HCT116 (cell line): ENCODE results near the gene KHDC4. TPM values are rescaled to one million over a fixed set of nuclear protein-coding genes. Genes with fewer than 3 reads are reported as not detected.

Experiments used
- ATAC-seq: fragments of 200-7000 bp; cut with Tn5 transposase; 2 replicates; pipeline ENCODE4 v1.9.1; 2020; ENCODE audit warnings: mild to moderate bottlenecking, moderate library complexity
- BruUV-seq: library from RNA; stranded (reverse); fragments of 400-500 nt; replicated peaks from 2 replicates; lab custom pipeline; 2021; lab: Mats Ljungman, UMichigan
- CTCF ChIA-PET: fragments of 300-600 bp; sonication (Branson Sonifier 250); formaldehyde crosslinking; loops from one replicate; lab custom pipeline; 2021; ENCODE audit warnings: antibody characterized with exemption; lab: Charles Lee
- POLR2A ChIA-PET: fragments of 300-600, 350-600 bp; sonication (Branson Sonifier 250); formaldehyde crosslinking; loops from one replicate; lab custom pipeline; 2021; ENCODE audit warnings: antibody characterized with exemption; lab: Charles Lee
- RAD21 ChIA-PET, 2 experiments: fragments of 300-600 bp; sonication (Branson Sonifier 250); formaldehyde crosslinking; loops; one replicate each; lab custom pipeline; 2023; ENCODE audit warnings: low total read pairs in 2 of 2; ENCODE audit not compliant: uncharacterized antibody in 2 of 2, unreplicated experiment in 2 of 2, low non-redundant PET in 1 of 2; lab: Charles Lee
- DNase-seq: peaks from one replicate; pipeline ENCODE4 v3.0.0-alpha.2; 2010; ENCODE audit warnings: low read depth, low spot score
- H2AFZ ChIP-seq: fragments of 200-600 bp; shearing (Covaris generic), sonication (generic); 2 replicates; pipeline ENCODE4 v1.6.1; 2017; ENCODE audit warnings: low read depth, mixed run types, mixed read lengths, antibody characterized with exemption, low read length; ENCODE audit not compliant: poor library complexity, severe bottlenecking
- H3K27ac ChIP-seq: 2 replicates; pipeline ENCODE4 v1.5.1; 2012; ENCODE audit warnings: low read depth, low read length
- H3K27me3 ChIP-seq: fragments of 200-600 bp; sonication (generic); 2 replicates; pipeline ENCODE4 v1.6.1; 2016; ENCODE audit warnings: mixed run types, low read length, mixed read lengths; ENCODE audit not compliant: insufficient read depth
- H3K36me3 ChIP-seq, 2 experiments: fragments of 200-500 bp in 1 of 2; fragments of 200-600 bp in 1 of 2; sonication (Bioruptor generic) in 1 of 2; sonication (generic) in 1 of 2; 2 replicates each; pipeline versions ENCODE4 v1.5.1 to v1.6.1; 2014 to 2016; ENCODE audit warnings: low read length in 2 of 2, inconsistent platforms in 1 of 2, mixed read lengths in 1 of 2, mixed run types in 1 of 2; ENCODE audit not compliant: insufficient read depth in 2 of 2, control insufficient read depth in 1 of 2
- H3K4me1 ChIP-seq, 2 experiments: fragments of 200-600 bp in 1 of 2; sonication (generic) in 1 of 2; 2 replicates each; pipeline versions ENCODE4 v1.5.1 to v1.6.1; 2012 to 2017; ENCODE audit warnings: low read length in 2 of 2, inconsistent platforms in 1 of 2, mild to moderate bottlenecking in 1 of 2, mixed read lengths in 1 of 2, mixed run types in 1 of 2, moderate library complexity in 1 of 2; ENCODE audit not compliant: insufficient read depth in 2 of 2, control insufficient read depth in 1 of 2
- H3K4me2 ChIP-seq: fragments of 200-600 bp; sonication (generic); 2 replicates; pipeline ENCODE4 v1.6.1; 2017; ENCODE audit warnings: mixed run types, low read length, mixed read lengths
- H3K4me3 ChIP-seq, 2 experiments: fragments of 200-600 bp in 1 of 2; sonication (generic) in 1 of 2; replicated peaks in 1 of 2; 2 replicates each; pipeline ENCODE4 v1.5.1; 2011 to 2016; ENCODE audit warnings: low read length in 2 of 2, control low read depth in 1 of 2, low read depth in 1 of 2, mild to moderate bottlenecking in 1 of 2, mixed read lengths in 1 of 2, mixed run types in 1 of 2
- H3K79me2 ChIP-seq: fragments of 200-600 bp; sonication (generic); 2 replicates; pipeline ENCODE4 v1.6.1; 2017; ENCODE audit warnings: mild to moderate bottlenecking, mixed run types, low read length, moderate library complexity, mixed read lengths; ENCODE audit not compliant: insufficient read depth
- H3K9ac ChIP-seq: fragments of 200-600 bp; sonication (generic); 2 replicates; pipeline ENCODE4 v1.6.1; 2016; ENCODE audit warnings: low read length, mixed read lengths
- H3K9me2 ChIP-seq: fragments of 200-600 bp; sonication (generic), shearing (Covaris generic); 2 replicates; pipeline ENCODE4 v1.6.1; 2017; ENCODE audit warnings: mixed run types, mild to moderate bottlenecking, moderate library complexity; ENCODE audit not compliant: insufficient read depth
- H3K9me3 ChIP-seq, 2 experiments: fragments of 200-500 bp in 1 of 2; fragments of 200-600 bp in 1 of 2; sonication (Bioruptor generic) in 1 of 2; sonication (generic) in 1 of 2; 2 replicates each; pipeline ENCODE4 v1.6.1; 2014 to 2017; ENCODE audit warnings: low read length in 2 of 2, mixed read lengths in 2 of 2, inconsistent platforms in 1 of 2, low read depth in 1 of 2, mild to moderate bottlenecking in 1 of 2, mixed run types in 1 of 2, moderate library complexity in 1 of 2; ENCODE audit not compliant: control insufficient read depth in 1 of 2, insufficient read depth in 1 of 2
- H4K20me1 ChIP-seq: fragments of 200-600 bp; sonication (generic), shearing (Covaris generic); 2 replicates; pipeline ENCODE4 v1.6.1; 2017; ENCODE audit warnings: mixed run types, mild to moderate bottlenecking, moderate library complexity; ENCODE audit not compliant: insufficient read depth
- CBX3 ChIP-seq: IDR thresholded peaks from 2 replicates; pipeline ENCODE4 v1.6.1; 2012; ENCODE audit warnings: low read depth
- EGR1 ChIP-seq: IDR thresholded peaks from 2 replicates; pipeline ENCODE4 v1.6.1; 2012; ENCODE audit warnings: low read depth
- ELF1 ChIP-seq: IDR thresholded peaks from 2 replicates; pipeline ENCODE4 v1.6.1; 2012; ENCODE audit warnings: low read depth, borderline replicate concordance
- EZH2phosphoT487 ChIP-seq: fragments of 200-600 bp; IDR thresholded peaks from 2 replicates; pipeline ENCODE4 v1.6.1; 2018; ENCODE audit warnings: antibody characterized with exemption, borderline replicate concordance
- FOSL1 ChIP-seq: IDR thresholded peaks from 2 replicates; pipeline ENCODE4 v1.6.1; 2012; ENCODE audit warnings: low read depth
- JUND ChIP-seq: IDR thresholded peaks from 2 replicates; pipeline ENCODE4 v1.6.1; 2012
- RAD21 ChIP-seq: IDR thresholded peaks from 2 replicates; pipeline ENCODE4 v1.6.1; 2012; ENCODE audit warnings: low read depth, mild to moderate bottlenecking
- SIN3A ChIP-seq: IDR thresholded peaks from 2 replicates; pipeline ENCODE4 v1.6.1; 2012; ENCODE audit warnings: low read depth
- SRF ChIP-seq: IDR thresholded peaks from 2 replicates; pipeline ENCODE4 v1.6.1; 2012; ENCODE audit warnings: low read depth
- YY1 ChIP-seq: IDR thresholded peaks from 2 replicates; pipeline ENCODE4 v1.6.1; 2011; ENCODE audit warnings: low read length, low read depth, moderate library complexity, mild to moderate bottlenecking; ENCODE audit not compliant: insufficient replicate concordance; ENCODE audit errors: extremely low read depth
- ZNF274 ChIP-seq: fragments of 200-500 bp; sonication (Bioruptor generic); IDR thresholded peaks from 2 replicates; pipeline ENCODE4 v1.6.1; 2014; ENCODE audit warnings: mild to moderate bottlenecking, low read depth, low read length, inconsistent platforms
- intact Hi-C: fragments of 100-400 bp; cut with micrococcal nuclease; formaldehyde crosslinking; loops from 2 replicates; pipeline ENCODE4 v1.10.0; 2022
- total RNA-seq: library from RNA; stranded (reverse); gene quantifications from one replicate; pipeline ENCODE4 v1.2.1, GENCODE V29; 2021; ENCODE audit not compliant: unreplicated experiment
- TF ChIP-seq, protein P1 (sequence below): IDR thresholded peaks from 2 replicates; pipeline ENCODE4 v1.6.1; 2012; ENCODE audit warnings: low read depth
- TF ChIP-seq, protein P2 (sequence below): IDR thresholded peaks from 2 replicates; pipeline ENCODE4 v1.6.1; 2012

The KHDC4 gene
- total RNA-seq, 1 experiment from 2014 or later: 60.7 TPM

DNA sequence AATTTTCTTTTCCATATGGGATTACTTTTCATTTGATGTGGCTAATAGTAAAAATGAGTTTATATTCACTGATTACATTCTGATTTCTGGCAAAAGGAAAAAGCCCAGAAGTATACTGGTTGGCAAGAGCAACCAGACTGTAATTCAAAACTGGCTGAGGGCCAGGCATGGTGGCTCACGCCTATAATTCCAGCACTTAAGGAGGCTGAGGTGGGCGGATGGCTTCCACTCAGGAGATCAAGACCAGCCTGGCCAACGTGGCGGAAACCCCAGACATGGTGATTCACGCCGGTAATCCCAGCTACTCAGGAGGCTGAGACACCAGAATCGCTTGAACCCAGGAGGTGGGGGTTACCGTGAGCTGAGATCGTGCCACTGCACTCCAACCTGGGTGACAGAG, 60.4 kb downstream of the KHDC4 start:
- no peaks in the 10 kb centered on the region; a peak in 1 of 4 replicates for H3K4me1 ChIP-seq
- no peaks in the 10 kb centered on the region for H3K9me3 ChIP-seq
- H3K9ac ChIP-seq: no peak overlapping the region
- no peaks in the 10 kb centered on the region for H3K9me2 ChIP-seq
- POLR2A ChIA-PET: no interaction called here
- intact Hi-C loops: no loop called here
- H3K4me2 ChIP-seq: no peak overlapping the region
- CTCF ChIA-PET: no interaction called here
- H3K27ac ChIP-seq: no peak overlapping the region
- BruUV-seq: no TSS peak
- ATAC-seq: no peak
- no peak overlapping the region for H3K4me3 ChIP-seq
- no peaks in the 10 kb centered on the region for H3K79me2 ChIP-seq
- no peak for DNase-seq
- TF ChIP-seq RAD21: no peak
- TF ChIP-seq YY1: no peak
- no peak for TF ChIP-seq CBX3
- H3K27me3 ChIP-seq: no peaks in the 10 kb centered on the region
- no peak overlapping the region for H2AFZ ChIP-seq
- no peaks in the 10 kb centered on the region for H3K36me3 ChIP-seq
- no peaks in the 10 kb centered on the region for H4K20me1 ChIP-seq
- RAD21 ChIA-PET: no interaction called here

DNA sequence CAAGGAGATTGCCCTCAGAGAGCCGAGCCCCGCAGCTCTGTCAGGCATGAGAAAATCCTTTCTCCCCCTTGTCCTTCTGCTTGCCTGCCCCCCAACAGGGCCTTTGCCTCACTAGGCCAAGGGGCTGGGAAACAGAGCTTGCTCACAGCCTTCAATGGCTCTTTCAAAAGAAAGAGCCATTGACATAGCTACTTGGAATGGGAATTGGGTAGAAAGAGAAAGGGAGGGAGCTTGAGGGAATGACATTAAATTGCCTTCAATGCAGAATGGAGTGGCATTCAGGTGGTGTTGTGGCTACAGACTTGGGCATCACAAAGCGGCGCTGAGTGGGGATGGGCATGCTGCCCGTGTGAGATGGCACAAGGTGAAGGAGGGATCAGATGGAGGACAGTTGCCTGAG, 61.7 kb downstream of the KHDC4 start:
- DNase-seq (no peak), ATAC-seq (no peak)
- no peaks in the 10 kb centered on the region; a peak in 1 of 4 replicates for H3K4me1 ChIP-seq
- TF ChIP-seq, protein P1, sequence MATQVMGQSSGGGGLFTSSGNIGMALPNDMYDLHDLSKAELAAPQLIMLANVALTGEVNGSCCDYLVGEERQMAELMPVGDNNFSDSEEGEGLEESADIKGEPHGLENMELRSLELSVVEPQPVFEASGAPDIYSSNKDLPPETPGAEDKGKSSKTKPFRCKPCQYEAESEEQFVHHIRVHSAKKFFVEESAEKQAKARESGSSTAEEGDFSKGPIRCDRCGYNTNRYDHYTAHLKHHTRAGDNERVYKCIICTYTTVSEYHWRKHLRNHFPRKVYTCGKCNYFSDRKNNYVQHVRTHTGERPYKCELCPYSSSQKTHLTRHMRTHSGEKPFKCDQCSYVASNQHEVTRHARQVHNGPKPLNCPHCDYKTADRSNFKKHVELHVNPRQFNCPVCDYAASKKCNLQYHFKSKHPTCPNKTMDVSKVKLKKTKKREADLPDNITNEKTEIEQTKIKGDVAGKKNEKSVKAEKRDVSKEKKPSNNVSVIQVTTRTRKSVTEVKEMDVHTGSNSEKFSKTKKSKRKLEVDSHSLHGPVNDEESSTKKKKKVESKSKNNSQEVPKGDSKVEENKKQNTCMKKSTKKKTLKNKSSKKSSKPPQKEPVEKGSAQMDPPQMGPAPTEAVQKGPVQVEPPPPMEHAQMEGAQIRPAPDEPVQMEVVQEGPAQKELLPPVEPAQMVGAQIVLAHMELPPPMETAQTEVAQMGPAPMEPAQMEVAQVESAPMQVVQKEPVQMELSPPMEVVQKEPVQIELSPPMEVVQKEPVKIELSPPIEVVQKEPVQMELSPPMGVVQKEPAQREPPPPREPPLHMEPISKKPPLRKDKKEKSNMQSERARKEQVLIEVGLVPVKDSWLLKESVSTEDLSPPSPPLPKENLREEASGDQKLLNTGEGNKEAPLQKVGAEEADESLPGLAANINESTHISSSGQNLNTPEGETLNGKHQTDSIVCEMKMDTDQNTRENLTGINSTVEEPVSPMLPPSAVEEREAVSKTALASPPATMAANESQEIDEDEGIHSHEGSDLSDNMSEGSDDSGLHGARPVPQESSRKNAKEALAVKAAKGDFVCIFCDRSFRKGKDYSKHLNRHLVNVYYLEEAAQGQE: no peak
- TF ChIP-seq JUND (no peak), FOSL1 (no peak), SIN3A (no peak), EZH2phosphoT487 (no peak), ELF1 (no peak), EGR1 (no peak), ZNF274 (no peak), SRF (no peak)
- TF ChIP-seq, protein P2, sequence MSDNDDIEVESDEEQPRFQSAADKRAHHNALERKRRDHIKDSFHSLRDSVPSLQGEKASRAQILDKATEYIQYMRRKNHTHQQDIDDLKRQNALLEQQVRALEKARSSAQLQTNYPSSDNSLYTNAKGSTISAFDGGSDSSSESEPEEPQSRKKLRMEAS: no peak
- no peaks in the 10 kb centered on the region for H4K20me1 ChIP-seq
- CTCF ChIA-PET: interaction anchor here (1.0 kb wide), 1 partner anchor 287 kb away, joined by 3 read pairs; no protein-coding TSS in a partner anchor
- intact Hi-C loops: no loop called here
- H3K9ac ChIP-seq: no peak overlapping the region
- H3K79me2 ChIP-seq: no peaks in the 10 kb centered on the region
- RAD21 ChIA-PET: no interaction called here
- no peak overlapping the region for H3K4me2 ChIP-seq
- H2AFZ ChIP-seq: no peak overlapping the region
- no peak overlapping the region for H3K27ac ChIP-seq
- POLR2A ChIA-PET: interaction anchor here (1.9 kb wide), 1 partner anchor 14 kb away, joined by 4 read pairs; no protein-coding TSS in a partner anchor
- no peaks in the 10 kb centered on the region for H3K9me2 ChIP-seq
- no peaks in the 10 kb centered on the region for H3K27me3 ChIP-seq
- H3K9me3 ChIP-seq: no peaks in the 10 kb centered on the region
- no peaks in the 10 kb centered on the region for H3K36me3 ChIP-seq
- H3K4me3 ChIP-seq: no peak overlapping the region
- BruUV-seq: no TSS peak
